CD4-positive, alpha-beta T cell treated with Interleukin-10 for 1 hour (primary cell): ENCODE measurements around the gene CDK17.
A peak's percentile ranks its signal among the peaks of the same experiment; 100 is the strongest.

ENCODE experiments used
- DNase-seq: peaks from one replicate; pipeline ENCODE4 v3.0.0-alpha.2; 2020

The CDK17 gene

DNA sequence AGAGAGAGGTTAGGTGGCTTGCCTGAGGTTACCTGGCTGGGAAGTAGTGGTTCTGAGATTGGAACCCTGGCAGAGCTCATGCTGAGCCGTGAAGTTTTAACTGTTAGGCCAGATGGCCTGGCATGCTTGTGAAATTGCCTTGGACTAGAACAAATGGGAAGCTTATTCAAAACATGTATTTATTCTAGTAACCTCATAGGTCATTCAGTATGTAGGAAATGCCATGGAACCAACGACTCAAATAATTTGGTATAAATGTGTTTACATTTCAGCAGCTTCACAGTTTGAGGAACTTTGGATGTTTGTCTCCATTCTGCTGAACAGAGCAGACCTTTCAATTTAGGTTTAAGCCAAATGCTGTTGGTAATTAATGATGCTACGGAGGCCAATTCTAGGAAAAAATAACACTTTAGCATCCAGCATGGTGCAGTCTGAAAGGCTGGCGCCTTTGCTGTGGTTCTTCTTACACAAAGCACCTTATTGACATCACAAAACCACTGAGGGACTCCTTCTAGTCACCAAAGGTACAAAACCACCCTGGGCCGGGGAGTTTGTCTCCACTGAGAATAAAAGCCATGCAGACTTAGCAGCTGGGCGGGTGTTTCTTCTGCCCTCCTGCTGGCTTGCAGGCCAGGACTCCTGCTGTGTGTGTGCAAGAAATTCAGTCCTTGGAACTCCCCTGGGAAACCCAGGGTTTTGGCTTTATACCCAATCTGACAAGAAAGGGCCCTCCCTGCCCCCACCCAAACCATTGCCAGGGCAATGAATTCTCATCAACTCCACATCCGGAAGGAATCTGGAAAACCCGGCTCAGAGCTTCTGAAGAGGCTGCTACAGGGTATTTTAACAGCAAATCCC lies 141.9 kb downstream of the CDK17 start:
- DNase-seq: peak; percentile 32

DNA sequence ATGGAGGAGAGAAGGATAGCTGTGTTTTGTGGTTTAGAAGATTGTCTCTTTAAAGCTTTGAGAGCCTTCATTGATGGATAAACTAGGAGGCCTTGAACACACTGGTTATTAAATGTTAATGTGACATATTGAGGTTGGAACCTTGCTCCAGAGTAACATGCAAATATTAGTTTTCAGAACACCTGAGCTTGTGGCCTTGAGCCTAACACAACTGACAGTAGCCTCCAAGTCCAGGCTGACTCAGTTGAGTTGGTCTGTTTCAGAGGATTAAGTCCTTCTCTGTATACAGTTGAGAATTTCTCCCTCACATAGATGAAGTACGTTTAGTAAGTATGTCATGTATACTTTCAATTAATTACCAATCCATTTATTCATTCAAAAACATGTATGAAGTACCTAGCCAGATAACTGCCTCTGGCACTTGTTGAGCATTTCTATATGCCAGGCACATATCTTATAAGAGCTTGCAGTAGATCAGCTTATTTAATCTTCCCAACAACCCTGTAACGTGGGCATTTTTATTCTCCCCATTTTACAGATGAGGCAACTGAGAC lies 142.6 kb downstream of the CDK17 start:
- no peak for DNase-seq

DNA sequence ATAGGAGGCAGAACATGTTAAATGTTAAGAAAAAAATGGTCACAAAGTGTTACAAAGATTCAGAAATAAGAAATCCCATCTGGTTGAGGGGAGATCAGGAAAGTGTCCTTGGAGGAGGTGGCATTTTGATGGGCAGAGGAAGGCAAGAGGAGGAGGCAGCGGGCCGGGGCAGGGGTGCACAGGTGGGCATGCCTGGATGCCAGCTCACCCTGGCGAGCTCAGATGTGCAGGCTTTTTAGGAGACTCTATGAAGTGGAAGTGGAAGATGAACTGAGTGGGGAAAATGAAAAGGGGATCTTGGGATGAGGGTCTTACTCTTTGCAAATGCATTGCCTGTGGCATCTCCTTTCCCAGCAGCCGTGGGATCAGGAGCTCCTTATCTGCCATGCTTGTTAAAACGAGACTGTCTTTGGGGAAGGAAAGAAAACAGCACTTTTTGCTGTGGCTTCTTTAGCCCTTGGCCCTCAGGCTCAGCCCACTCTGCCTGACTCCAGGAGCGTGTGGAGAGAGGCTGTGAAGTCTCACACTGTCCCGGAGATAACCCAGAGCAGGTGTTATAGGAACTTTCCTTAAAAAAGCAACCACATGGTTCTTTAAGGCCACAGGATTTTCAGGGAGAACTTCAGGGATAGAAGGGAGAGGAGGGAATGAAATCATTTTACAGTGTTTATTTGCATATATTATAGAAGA lies 143.4 kb downstream of the CDK17 start:
- DNase-seq: no peak

DNA sequence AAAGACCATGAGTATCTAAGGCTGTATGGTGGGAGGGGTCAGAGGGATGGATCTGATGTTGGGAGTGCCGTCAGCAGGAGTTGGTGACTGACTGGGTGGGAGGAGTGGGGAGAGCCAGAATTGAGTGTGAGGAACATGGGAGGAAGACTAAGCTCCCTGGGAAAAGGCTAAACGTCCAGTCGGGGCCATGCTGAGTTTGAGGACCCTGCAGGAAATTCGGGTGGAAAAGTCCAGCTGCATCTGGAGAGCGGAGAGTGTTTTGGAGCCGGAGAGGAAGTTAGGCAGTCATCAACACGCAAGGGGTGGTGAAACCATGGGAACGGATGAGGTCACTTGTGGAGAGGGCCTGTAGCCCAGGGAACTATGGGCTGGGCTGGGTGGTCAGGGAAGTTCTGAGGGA lies 145.2 kb downstream of the CDK17 start:
- no peak for DNase-seq

DNA sequence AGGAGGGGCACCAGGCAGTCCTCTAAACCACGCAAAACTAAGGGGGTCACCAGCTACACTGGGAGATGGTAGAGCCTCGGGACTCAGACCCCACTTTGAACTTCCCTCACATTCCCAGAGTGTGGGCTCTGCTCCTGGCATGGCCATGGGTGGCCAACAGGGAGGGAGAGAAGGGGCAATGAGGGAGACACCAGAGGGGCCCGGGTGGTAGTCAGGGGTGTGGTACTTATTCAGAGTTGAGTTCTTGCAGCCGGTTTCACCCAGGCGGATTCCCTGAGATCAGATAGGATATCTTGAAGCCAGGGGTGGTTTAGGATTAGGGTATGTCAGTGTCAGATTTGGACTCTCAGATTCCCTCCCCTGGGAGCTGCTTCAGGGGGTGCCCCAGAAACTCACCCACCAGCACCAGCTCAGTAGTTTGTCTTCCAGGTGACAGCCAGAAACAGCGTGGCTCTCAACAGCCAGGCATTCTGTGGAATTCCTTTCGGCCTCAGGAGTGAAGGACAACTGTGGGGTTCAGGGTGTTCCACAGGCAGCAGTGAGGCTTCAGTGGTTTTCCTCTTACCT lies 150.0 kb downstream of the CDK17 start:
- DNase-seq: no peak

DNA sequence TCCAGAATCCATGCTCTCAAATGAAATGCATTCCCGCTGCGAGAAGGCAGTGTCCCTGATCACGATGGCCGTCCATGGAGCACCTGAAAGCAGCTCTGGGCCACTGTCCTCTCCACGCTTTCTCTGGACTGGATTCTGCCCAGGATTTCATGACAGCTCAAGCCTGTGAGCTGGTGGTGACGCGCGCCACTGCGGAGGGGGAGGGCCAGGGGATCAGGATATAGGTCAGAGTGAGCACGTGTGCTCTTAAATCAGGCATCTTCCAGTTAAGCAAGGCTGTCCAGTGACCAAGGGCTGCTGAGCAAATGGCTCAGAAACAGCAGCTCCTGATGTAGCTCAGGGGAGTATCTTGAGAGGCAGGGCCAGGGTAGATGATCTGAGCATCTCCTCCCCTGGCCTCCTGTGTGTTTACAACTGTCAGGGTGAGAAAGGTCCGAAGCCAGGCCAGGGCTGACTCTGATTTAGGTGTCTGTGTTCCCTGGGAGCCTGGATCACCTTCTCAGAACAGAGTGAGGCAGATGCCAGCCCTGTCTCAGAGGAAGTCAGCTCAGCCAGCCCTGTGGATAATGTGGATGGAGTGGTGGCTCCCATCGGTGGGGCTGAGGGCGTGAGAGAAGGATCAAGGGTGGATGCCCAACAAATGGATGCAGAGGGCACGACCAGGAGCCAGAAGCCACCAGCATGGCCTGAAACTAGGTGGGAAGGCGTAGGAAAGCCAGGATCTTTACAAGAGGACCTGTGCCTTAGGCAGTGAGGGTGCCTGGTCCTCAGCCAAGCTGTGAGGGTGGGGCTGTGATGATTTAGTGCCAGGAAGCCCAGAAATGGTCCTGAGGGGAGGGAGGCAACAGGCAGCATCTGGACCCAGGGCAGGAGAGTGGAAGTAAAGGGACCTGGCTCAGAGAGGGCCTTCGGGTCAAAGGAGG lies 150.8 kb downstream of the CDK17 start:
- DNase-seq: no peak

DNA sequence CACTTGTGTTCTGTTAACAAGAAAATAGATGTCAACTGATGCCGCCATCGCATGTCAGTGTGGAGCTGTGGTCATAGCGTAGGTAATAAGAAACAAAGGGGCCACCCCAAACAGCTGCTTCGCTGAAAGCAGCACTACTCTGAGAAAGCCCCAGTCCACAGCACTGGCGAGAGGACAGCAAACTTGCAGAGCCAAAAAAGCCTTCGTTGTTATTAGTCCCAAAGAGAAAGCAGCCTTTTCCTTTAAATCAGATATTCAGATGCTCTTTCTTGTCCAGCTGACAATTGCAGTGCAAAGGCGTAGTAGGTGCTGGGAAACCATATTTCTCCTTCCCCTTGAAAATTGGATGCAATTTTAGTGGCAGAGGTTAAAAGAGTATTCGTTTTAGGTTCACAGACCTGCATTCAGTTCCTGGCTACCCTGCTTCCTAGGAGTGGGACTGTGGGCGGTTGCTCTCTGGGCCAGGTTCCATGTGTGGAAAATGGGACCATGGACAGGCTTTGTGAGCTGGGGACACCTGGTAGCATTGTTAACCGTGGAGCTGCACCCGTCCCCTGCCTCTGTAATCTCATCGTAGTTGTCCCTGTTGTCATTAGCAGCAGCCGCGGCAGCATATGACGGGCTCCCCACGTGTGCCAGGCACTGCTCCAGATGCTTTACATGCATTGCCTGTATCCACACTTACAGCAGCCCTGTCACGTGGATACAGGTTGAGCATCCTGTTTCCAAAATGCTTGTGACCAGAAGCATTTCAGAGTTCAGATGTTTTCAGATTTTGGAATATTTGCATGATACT lies 151.9 kb downstream of the CDK17 start:
- DNase-seq: no peak

DNA sequence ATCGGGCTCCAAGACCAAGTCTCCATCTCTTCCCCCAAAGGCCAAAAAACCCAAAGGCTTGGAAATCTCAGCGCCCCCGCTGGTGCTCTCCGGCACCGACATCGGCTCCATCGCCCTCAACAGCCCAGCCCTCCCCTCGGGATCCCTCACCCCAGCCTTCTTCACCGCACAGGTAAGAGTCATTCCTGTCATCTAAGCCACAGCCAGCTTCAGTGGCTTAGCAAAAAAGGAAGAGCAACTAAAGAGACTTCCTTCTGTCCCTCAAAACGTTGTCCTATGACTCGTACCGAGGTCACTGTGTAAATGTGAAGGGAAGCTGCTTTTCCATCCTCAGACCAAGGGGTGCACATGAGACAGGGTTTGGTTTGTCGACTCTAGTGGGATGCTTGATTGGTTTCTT lies 152.7 kb downstream of the CDK17 start:
- DNase-seq: no peak

DNA sequence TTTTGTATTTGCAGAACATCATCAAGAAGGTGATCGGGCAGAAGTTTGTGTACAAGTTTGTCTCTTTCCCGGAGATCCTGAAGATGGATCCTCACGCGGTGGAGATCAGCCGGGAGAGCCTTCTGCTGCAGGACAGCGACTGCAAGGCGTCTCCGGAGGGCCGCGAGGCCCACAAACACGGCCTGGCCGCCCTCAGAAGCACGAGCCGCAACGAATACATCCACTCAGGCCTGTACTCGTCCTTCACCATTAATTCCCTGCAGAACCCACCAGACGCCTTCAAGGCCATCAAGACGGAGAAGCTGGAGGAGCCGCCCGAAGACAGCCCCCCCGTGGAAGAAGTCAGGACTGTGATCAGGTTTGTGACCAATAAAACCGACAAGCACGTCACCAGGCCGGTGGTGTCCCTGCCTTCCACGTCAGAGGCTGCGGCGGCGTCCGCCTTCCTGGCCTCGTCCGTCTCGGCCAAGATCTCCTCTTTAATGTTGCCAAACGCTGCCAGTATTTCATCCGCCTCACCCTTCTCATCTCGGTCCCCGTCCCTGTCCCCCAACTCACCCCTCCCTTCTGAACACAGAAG lies 153.2 kb downstream of the CDK17 start:
- no peak for DNase-seq

DNA sequence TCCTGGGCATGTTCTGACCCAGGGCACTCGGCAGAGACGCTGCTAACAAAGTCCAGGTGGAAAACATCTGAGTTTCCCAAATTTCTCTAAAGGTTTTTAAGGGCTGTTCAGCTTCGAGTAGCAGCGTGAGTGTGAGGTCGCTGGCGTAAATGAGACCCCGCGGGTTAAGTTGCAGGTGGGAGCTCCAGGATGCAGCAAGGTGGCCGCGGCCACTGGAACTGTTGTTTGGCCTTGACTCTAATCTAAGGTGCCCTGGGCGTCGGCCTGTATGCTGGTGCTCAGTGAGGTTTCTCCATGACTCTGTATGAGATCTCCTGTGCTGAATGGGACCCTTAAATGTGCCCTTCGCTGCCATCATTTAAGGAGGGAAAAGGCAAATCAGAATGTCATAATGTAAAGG lies 155.4 kb downstream of the CDK17 start:
- no peak for DNase-seq

DNA sequence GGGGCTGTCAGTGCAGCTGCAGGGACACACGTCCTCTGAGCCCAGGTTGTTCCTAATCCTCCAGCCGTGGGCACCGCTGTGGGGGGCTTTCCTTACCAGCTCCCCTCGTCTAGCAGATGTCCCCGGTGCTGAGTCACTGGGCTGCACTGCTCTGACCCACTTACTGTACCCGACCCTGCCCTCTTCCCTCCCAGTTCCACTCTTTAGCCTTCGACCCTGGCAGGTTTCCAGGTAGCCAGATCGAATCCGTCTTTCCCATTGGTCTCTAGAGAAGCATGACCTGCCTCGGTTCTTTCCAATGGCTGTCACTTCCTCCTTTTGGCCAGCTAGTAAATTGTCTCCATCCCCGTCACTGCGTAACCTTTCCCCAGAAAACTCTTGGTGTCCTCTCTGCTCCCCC lies 157.6 kb downstream of the CDK17 start:
- DNase-seq: peak; percentile 26

DNA sequence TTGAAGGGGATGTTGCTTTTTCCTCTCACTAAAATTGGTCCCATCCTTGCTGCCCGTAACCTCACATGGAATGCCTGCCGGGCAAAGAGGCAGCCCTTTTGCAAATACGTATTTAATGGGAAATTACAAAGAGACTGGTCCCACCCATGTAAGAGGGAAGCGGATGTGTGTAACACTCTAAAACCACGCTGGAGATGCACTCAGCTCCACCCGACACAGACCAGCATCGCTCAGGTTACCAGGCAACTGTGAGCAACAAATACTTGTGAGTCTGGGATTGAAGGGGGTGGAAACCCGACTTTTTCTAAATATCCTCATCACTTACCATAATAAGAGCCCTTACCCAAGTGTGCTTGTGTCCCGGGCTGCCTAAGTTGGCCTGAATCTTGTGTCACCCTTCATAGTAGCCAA lies 158.4 kb downstream of the CDK17 start:
- DNase-seq: peak; percentile 94

DNA sequence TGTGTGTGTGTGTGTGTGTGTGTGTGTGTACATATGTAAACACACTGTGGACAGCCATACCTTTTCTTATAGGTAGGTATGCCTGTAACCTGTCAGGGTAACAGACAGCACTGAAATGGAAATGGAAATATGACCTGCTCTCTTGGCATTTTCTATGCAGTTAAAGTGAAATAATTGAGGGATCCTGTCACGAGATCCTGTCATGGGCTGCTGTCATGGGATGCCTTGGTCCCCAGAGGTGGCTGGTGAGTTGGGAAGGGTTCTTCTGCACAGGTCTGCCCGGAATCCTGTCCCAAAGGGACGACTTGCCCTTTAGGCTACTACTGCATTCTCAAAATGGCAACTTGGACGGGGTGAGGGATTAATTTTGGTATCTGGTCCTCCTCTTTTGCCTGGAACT lies 158.8 kb downstream of the CDK17 start:
- DNase-seq: peak; percentile 52

DNA sequence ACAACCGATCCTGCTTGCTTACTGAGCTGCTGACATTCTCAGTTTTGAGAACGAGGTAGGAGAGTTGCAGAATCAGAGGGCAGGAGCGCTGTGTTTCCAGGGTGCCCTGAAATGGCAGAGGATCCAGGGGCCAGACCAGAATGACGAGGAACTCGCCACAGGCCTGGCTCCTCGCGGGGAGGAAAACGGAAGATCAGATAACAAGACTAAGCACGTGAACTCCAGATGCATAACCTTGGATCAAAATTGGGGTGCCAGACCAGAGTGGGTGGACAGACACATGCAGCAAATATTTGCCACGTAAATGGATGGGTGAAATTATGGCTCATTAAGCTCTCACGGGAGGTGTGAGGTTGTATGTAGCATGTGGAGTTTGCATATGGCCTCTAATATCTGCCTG lies 159.6 kb downstream of the CDK17 start:
- no peak for DNase-seq

DNA sequence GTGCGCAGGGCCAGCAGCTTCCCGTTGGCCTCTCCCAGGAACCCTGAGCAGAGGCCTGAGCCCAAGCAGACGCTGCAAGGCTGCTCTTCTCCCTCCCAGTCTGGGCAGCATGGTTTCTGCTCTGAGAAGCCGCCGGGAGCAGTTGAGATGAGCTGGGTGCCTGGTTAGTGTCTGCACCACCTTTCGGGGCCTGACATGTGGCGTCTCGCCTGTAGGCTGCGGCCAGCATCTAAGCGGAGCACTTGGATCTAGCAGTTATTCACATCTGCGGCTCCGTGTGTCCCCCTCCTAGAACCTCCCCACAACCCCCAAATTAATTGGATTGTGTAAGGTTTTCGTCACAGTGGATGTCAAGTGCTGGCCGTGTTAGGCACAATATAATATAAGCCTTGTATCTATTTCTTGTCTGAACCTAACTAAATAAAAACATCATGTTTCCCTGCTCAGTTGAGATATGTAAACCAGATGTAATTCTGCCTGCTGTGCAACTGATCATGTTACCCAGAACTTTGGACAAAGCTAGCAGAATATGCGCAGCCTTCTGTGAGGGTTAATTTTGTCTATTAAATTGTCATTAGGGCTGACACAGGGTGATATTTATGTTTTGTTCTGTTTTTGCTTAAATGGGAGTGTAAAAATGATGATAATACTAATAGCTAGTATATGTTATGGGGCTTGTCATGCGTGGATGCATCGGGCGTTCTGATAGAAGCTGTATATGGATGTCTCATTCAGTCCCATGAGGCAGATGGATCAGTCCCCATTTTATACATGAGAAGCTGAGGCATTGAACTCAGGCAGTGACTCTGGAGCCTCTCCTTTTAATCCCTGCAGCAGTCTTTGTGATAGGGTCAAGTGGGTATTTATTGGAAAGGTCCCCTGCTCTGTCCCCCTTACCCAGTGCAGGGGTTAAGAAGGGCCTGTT lies 160.3 kb downstream of the CDK17 start:
- DNase-seq: no peak

DNA sequence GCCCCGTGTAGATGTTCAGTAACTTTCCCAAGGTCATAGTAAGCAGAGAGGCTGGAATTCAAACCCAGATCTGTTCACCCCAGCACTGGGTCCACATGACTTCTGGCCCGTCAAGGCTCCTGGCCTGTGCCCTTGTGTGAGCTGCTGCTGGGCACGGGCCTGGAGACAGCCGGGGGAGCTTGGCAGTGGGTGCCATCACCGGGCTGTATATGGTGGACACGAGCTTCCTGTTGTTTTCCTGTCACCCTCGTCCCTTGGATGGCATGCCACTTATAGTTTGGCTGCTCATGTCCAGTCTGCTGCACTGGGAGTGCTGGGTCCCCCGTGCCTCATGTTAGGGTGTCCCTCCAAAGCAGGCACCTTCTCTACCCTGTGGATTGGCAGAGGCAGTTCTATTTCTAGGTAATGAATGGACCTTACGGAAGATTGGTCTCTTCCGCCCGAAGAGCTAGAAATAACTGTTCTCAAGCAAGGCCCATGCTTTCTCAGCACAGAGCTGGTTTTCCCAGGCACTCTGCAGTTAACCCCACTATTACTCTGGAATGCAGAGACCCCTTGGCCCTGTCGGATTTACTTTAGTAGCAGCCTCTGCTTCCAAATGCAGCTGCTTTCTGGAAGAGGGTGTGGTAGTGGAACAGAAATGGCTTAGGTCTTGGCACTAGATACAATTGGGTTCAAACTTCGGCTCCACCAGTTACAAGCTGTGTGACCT lies 161.7 kb downstream of the CDK17 start:
- no peak for DNase-seq

DNA sequence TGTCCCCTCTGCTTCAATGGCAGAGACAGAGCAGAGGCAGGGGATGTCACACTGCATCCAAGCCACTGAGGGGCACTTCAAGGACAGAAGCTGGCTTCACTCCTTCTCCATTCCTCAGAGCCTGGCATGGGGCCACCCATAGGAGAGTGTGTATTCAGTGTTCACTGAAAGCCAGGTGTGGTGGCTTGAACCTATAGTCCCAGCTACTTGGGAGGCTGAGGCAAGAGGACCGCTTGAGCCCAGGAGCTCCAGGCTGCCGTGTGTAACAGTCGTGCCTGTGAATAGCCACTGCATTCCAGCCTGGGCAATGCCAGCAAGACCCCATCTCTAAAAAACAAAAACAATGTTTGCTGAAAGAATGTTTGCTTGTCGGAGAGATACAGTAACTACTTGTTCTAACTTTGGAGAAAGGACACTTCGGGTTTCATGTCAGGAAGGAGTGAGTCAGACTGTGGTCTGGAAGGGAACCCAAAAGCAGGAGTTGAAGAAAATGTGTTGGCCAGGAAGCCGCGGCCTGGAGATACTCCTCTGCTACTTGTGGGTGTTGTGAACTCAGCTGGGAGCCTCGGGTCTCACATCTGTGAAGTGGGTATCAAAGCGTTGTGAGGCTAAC lies 162.7 kb downstream of the CDK17 start:
- peak; percentile 76 for DNase-seq

DNA sequence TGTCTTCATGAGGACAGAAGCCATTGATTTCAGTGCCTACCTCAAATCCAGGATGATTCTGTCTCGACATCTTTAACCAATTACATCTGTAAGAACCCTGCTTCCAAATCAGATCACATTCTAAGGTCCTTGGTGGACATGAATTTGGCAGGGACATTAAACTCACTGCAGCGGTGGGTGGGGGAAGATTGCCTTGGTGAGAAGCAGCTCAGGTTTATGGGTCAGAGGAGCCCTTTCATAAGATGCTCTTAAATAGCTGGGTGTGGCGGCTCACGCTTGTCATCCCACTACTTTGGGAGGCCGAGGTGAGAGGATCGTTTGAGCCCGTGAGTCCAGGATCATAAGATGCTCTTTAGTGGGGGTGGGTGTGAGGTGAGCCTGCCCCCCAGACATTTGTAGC lies 163.2 kb downstream of the CDK17 start:
- no peak for DNase-seq

DNA sequence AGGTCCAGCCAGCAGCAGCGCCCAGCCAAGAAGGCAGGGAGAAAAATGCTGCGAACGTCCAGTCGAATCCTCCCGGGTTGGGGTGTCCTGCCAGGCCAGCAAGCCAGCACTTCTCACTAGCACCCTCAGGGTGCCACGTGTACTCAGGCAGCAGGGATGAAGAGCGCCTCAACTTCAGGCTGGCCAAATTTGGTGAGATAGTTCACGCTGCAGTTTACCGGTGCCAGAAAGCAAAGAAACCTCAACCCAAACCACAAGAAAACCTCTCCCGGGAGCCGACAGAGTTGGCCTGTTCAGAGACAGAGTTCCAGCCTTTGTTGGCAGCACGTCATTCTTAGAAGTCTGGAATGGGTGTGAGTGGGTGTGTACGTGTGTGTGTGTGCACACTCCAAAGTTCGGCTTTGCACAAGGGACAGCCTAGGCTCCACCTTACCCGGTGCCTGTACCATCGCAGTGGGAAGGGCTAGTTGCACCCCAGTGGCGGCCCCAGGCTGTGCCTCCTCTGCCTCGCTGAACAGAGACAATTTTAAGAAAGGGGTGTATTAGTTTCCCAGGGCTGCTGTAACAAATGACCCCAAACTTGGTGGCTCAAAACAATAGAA lies 163.9 kb downstream of the CDK17 start:
- peak; percentile 58 for DNase-seq
